OCI-LY7 (cell line): ENCODE results near the gene SYS1.

Source experiments
- EZH2phosphoT487 ChIP-seq: fragments of 200-600 bp; sonication (generic); IDR thresholded peaks from 2 replicates; pipeline ENCODE4 v1.6.1; 2018; ENCODE audit warnings: low read depth, borderline replicate concordance, mild to moderate bottlenecking, mixed run types, antibody characterized with exemption, low read length, moderate library complexity, mixed read lengths
- TF ChIP-seq, protein P1 (sequence below): fragments of 200-600 bp; sonication (generic); conservative IDR thresholded peaks from 2 replicates; pipeline ENCODE4 v1.5.1; 2014; ENCODE audit warnings: mild to moderate bottlenecking, antibody characterized with exemption, low read length, moderate library complexity, mixed read lengths

DNA sequence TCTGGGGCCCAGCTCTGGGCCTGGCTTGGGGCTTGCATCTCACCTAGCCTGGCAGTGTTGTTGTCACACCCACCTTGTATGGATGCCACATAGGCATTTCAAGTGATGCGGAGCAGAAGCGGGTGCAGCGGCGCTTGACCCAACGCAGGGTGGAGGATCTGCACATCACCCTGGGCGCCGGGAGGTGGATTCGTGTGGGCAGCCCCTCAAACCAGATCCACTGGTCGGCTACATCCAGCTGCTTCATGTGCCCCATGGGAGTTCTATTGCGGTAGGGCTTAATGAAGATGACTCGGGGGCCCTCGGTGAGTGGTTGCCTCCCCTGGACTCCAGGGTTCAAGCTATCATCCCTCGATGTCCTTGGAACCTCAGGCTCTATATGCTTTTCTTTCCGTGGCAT lies 12.0 kb downstream of the SYS1 start:
- TF ChIP-seq, protein P1, sequence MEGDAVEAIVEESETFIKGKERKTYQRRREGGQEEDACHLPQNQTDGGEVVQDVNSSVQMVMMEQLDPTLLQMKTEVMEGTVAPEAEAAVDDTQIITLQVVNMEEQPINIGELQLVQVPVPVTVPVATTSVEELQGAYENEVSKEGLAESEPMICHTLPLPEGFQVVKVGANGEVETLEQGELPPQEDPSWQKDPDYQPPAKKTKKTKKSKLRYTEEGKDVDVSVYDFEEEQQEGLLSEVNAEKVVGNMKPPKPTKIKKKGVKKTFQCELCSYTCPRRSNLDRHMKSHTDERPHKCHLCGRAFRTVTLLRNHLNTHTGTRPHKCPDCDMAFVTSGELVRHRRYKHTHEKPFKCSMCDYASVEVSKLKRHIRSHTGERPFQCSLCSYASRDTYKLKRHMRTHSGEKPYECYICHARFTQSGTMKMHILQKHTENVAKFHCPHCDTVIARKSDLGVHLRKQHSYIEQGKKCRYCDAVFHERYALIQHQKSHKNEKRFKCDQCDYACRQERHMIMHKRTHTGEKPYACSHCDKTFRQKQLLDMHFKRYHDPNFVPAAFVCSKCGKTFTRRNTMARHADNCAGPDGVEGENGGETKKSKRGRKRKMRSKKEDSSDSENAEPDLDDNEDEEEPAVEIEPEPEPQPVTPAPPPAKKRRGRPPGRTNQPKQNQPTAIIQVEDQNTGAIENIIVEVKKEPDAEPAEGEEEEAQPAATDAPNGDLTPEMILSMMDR, result no peak
- no peak for TF ChIP-seq EZH2phosphoT487
